ENCODE results near the gene EDNRB.

DNA sequence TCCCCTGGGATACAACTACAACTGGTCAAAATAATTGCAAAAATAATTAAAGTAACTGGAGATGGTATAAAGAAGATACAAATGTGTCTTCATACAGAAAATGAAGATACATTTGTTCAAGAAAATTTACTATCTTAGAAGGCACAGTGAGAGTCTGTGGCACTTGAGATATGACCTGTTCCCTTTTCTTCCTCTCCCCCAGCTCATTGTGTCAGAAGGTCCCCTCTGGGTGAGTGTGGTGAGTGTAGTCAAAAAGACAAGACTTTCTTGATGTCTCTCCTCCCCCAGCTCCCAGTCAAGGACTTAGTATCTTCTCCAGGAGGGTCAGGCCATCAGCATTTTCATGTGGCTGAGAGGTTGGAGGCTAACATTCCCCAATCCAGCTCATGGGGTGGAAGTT is 51.7 kb downstream of the EDNRB start:
- TF ChIP-seq EP300 (IDR thresholded peaks at IDR 0.05), result no peak
- TF ChIP-seq, protein P1, sequence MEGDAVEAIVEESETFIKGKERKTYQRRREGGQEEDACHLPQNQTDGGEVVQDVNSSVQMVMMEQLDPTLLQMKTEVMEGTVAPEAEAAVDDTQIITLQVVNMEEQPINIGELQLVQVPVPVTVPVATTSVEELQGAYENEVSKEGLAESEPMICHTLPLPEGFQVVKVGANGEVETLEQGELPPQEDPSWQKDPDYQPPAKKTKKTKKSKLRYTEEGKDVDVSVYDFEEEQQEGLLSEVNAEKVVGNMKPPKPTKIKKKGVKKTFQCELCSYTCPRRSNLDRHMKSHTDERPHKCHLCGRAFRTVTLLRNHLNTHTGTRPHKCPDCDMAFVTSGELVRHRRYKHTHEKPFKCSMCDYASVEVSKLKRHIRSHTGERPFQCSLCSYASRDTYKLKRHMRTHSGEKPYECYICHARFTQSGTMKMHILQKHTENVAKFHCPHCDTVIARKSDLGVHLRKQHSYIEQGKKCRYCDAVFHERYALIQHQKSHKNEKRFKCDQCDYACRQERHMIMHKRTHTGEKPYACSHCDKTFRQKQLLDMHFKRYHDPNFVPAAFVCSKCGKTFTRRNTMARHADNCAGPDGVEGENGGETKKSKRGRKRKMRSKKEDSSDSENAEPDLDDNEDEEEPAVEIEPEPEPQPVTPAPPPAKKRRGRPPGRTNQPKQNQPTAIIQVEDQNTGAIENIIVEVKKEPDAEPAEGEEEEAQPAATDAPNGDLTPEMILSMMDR (IDR thresholded peaks at IDR 0.05), result no peak

All from esophagus muscularis mucosa (tissue), 3 donors.